Caco-2 (cell line): ENCODE data around the gene PRG2. TPM values are rescaled to one million over a fixed set of nuclear protein-coding genes. Genes with fewer than 3 reads are reported as not detected.

Experiments used
- BruUV-seq: library from RNA; stranded (reverse); fragments of 400-500 nt; replicated peaks from 2 replicates; lab custom pipeline; 2021; lab: Mats Ljungman, UMichigan
- CTCF ChIA-PET: fragments of 300-600 bp; sonication (Branson Sonifier 250); formaldehyde crosslinking; loops from one replicate; lab custom pipeline; 2022; ENCODE audit warnings: antibody characterized with exemption; lab: Charles Lee
- POLR2A ChIA-PET: fragments of 300-600 bp; sonication (Branson Sonifier 250); formaldehyde crosslinking; loops from one replicate; lab custom pipeline; 2022; ENCODE audit warnings: antibody characterized with exemption; lab: Charles Lee
- DNase-seq, 2 experiments: peaks; one replicate each; pipeline versions ENCODE4 v3.0.0 to v3.0.0-alpha.2; 2020 to 2022
- H3K27me3 ChIP-seq: replicated peaks from 2 replicates; pipeline ENCODE4 v1.6.0; 2011; ENCODE audit warnings: low read length; ENCODE audit not compliant: control insufficient read depth, insufficient read depth
- H3K36me3 ChIP-seq: 2 replicates; pipeline ENCODE4 v1.5.1; 2011; ENCODE audit warnings: low read length; ENCODE audit not compliant: control insufficient read depth, insufficient read depth
- H3K4me1 ChIP-seq: fragments of 250-450 bp; sonication (Bioruptor Pico); 2 replicates; pipeline ENCODE4 v1.5.1; 2020; ENCODE audit warnings: mild to moderate bottlenecking
- H3K4me3 ChIP-seq: 2 replicates; pipeline ENCODE4 v1.5.1; 2011; ENCODE audit warnings: low read depth, mild to moderate bottlenecking, control low read depth, low read length
- H3K9me3 ChIP-seq: fragments of 250-450 bp; sonication (Bioruptor Pico); 2 replicates; pipeline ENCODE4 v1.5.1; 2020; ENCODE audit warnings: mild to moderate bottlenecking, moderate library complexity
- H3K27ac Mint-ChIP-seq: one replicate; pipeline ENCODE4 v1.8.0; 2022; ENCODE audit warnings: mixed read lengths; ENCODE audit not compliant: unreplicated experiment
- H3K27me3 Mint-ChIP-seq: one replicate; pipeline ENCODE4 v1.8.0; 2022; ENCODE audit warnings: mixed read lengths; ENCODE audit not compliant: insufficient read depth, unreplicated experiment
- H3K36me3 Mint-ChIP-seq: one replicate; pipeline ENCODE4 v1.8.0; 2022; ENCODE audit warnings: mild to moderate bottlenecking, mixed read lengths; ENCODE audit not compliant: insufficient read depth, unreplicated experiment
- H3K4me1 Mint-ChIP-seq: one replicate; pipeline ENCODE4 v1.8.0; 2022; ENCODE audit warnings: low read depth, mixed read lengths; ENCODE audit not compliant: unreplicated experiment
- H3K4me3 Mint-ChIP-seq: one replicate; pipeline ENCODE4 v1.8.0; 2022; ENCODE audit warnings: mild to moderate bottlenecking, moderate library complexity, mixed read lengths; ENCODE audit not compliant: unreplicated experiment
- H3K9me3 Mint-ChIP-seq: one replicate; pipeline ENCODE4 v1.8.0; 2022; ENCODE audit warnings: mixed read lengths; ENCODE audit not compliant: unreplicated experiment
- CTCF ChIP-seq, 2 experiments: fragments of 200-600 bp in 1 of 2; IDR thresholded peaks; 1 replicate in 1 of 2; 2 replicates in 1 of 2; pipeline versions ENCODE4 v1.5.1 to v1.8.0; 2011 to 2022; ENCODE audit warnings: antibody characterized with exemption in 1 of 2, control low read depth in 1 of 2, inconsistent platforms in 1 of 2, low read depth in 1 of 2, low read length in 1 of 2, mild to moderate bottlenecking in 1 of 2, moderate library complexity in 1 of 2; ENCODE audit not compliant: insufficient read depth in 1 of 2, severe bottlenecking in 1 of 2, unreplicated experiment in 1 of 2
- intact Hi-C: fragments of 100-400 bp; cut with micrococcal nuclease; formaldehyde crosslinking; loops from one replicate; pipeline ENCODE4 v1.10.0; 2022; ENCODE audit not compliant: unreplicated experiment
- total RNA-seq: library from RNA; stranded (reverse); gene quantifications from 2 replicates; pipeline ENCODE4 v1.2.3, GENCODE V29; 2022

Gene PRG2
- total RNA-seq, 1 experiment from 2014 or later = not detected

GRCh38 chr11:57386178-57386940, 4.1 kb downstream of the PRG2 start:
- TF ChIP-seq CTCF (IDR thresholded peaks at IDR 0.05; ENCODE audit: insufficient read depth in 1 of 2, low read depth in 1 of 2, low read length in 1 of 2, severe bottlenecking in 1 of 2, unreplicated experiment in 1 of 2) = no peak
- Mint-ChIP-seq H3K27me3 (peaks cover 28% of the 10 kb centered on the region), H3K27ac (no peak overlapping the region), H3K9me3 (no peaks in the 10 kb centered on the region), H3K4me3 (no peak overlapping the region), H3K4me1 (no peaks in the 10 kb centered on the region), H3K36me3 (no peaks in the 10 kb centered on the region)
- Histone ChIP-seq H3K27me3 (no peaks in the 10 kb centered on the region), H3K9me3 (no peaks in the 10 kb centered on the region), H3K4me3 (no peak overlapping the region), H3K4me1 (no peaks in the 10 kb centered on the region), H3K36me3 (no peaks in the 10 kb centered on the region)
- no TSS peak for BruUV-seq
- intact Hi-C loops = no loop called here
- POLR2A ChIA-PET = no interaction called here
- CTCF ChIA-PET = no interaction called here
- no peak for DNase-seq

- H3K4me3 Mint-ChIP-seq = no peak within 1 kb of the TSS
- BruUV-seq = no TSS peak
- DNase-seq = no peak
- H3K27ac Mint-ChIP-seq = no peak within 1 kb of the TSS
- TF ChIP-seq CTCF (IDR thresholded peaks at IDR 0.05; ENCODE audit: insufficient read depth in 1 of 2, low read depth in 1 of 2, low read length in 1 of 2, severe bottlenecking in 1 of 2, unreplicated experiment in 1 of 2) = no peak
- POLR2A ChIA-PET = no interaction called here
- no peaks in the 10 kb centered on the region for H3K4me1 Mint-ChIP-seq
- no peaks in the 10 kb centered on the region for H3K36me3 Mint-ChIP-seq
- no peak within 1 kb of the TSS for H3K4me3 ChIP-seq
- no peaks in the 10 kb centered on the region for H3K4me1 ChIP-seq
- CTCF ChIA-PET = no interaction called here
- no peaks in the 10 kb centered on the region for H3K9me3 ChIP-seq
- no peaks in the 10 kb centered on the region for H3K9me3 Mint-ChIP-seq
- intact Hi-C loops = no loop called here
- no peaks in the 10 kb centered on the region for H3K27me3 ChIP-seq
- no peaks in the 10 kb centered on the region for H3K36me3 ChIP-seq
- H3K27me3 Mint-ChIP-seq = peaks cover 14% of the 10 kb centered on the region
Observed at GRCh38 chr11:57380975-57381374, 9.5 kb downstream of the PRG2 start, which contains the start of gene PRG3. Gene PRG3 (minus strand): TSS chr11:57381150. CDS start chr11:57380708, 442 bp downstream.

GRCh38 chr11:57379732-57380131, 10.7 kb downstream of the PRG2 start:
- DNase-seq = peak; percentile 54 to 70

More at GRCh38 chr11:57379732-57380131, 10.7 kb downstream of the PRG2 start:
- no peak overlapping the region for H3K4me3 ChIP-seq
- H3K9me3 Mint-ChIP-seq = no peaks in the 10 kb centered on the region
- no peaks in the 10 kb centered on the region for H3K9me3 ChIP-seq
- H3K36me3 Mint-ChIP-seq = no peaks in the 10 kb centered on the region
- no peaks in the 10 kb centered on the region for H3K4me1 ChIP-seq
- CTCF ChIA-PET = interaction anchor here (0.7 to 1.2 kb wide), 2 partner anchors 13 to 173 kb away, joined by 3 to 5 read pairs; no protein-coding TSS in a partner anchor
- H3K4me1 Mint-ChIP-seq = no peaks in the 10 kb centered on the region
- no TSS peak for BruUV-seq
- H3K27me3 ChIP-seq = no peaks in the 10 kb centered on the region
- no peaks in the 10 kb centered on the region for H3K36me3 ChIP-seq
- POLR2A ChIA-PET = interaction anchor here (0.8 kb wide), 1 partner anchor 34 kb away, joined by 3 read pairs; no protein-coding TSS in a partner anchor
- no peak overlapping the region for H3K27ac Mint-ChIP-seq
- no peak overlapping the region for H3K4me3 Mint-ChIP-seq
- H3K27me3 Mint-ChIP-seq = peaks cover 10% of the 10 kb centered on the region
- no peak for TF ChIP-seq CTCF (IDR thresholded peaks at IDR 0.05; ENCODE audit: insufficient read depth in 1 of 2, low read depth in 1 of 2, low read length in 1 of 2, severe bottlenecking in 1 of 2, unreplicated experiment in 1 of 2)
- intact Hi-C loops = no loop called here
